Heart left ventricle (tissue), 16 donors: ENCODE results near the gene COMP. TPM values are rescaled to one million over a fixed set of nuclear protein-coding genes. Genes with fewer than 3 reads are reported as not detected.

Experiments used
- ATAC-seq, 4 donors: fragments of 200-7000 bp; cut with Tn5 transposase; one replicate each; pipeline ENCODE4 v1.9.1; 2020 to 2022; ENCODE audit warnings: moderate library complexity in 4 of 4, mild to moderate bottlenecking in 3 of 4, moderate number of reproducible peaks in 1 of 4
- DNase-seq, 5 donors: peaks; one replicate each; pipeline ENCODE4 v3.0.0-alpha.2; 2020
- H3K27ac ChIP-seq, 12 donors: fragments of 200-600 bp; sonication (generic) in 4 of 12; one replicate each; pipeline versions ENCODE4 v1.5.0 to v1.8.0; 2016 to 2022; ENCODE audit warnings: mild to moderate bottlenecking in 2 of 12
- H3K27me3 ChIP-seq, 9 donors: fragments of 200-600 bp; sonication (generic) in 2 of 9; one replicate each; pipeline versions ENCODE4 v1.5.1 to v1.8.0; 2016 to 2022; ENCODE audit warnings: mild to moderate bottlenecking in 3 of 9
- H3K36me3 ChIP-seq, 9 donors: fragments of 200-600 bp; sonication (generic) in 2 of 9; one replicate each; pipeline versions ENCODE4 v1.5.0 to v1.8.0; 2018 to 2022; ENCODE audit warnings: mild to moderate bottlenecking in 2 of 9
- H3K4me1 ChIP-seq, 12 donors: fragments of 200-600 bp; sonication (generic) in 4 of 12; one replicate each; pipeline versions ENCODE4 v1.5.0 to v1.8.0; 2016 to 2022; ENCODE audit warnings: mild to moderate bottlenecking in 3 of 12
- H3K4me3 ChIP-seq, 12 donors: fragments of 200-600 bp; sonication (generic) in 4 of 12; one replicate each; pipeline versions ENCODE4 v1.5.0 to v1.8.0; 2017 to 2022; ENCODE audit warnings: mild to moderate bottlenecking in 9 of 12, moderate library complexity in 4 of 12
- H3K9me3 ChIP-seq, 12 donors: fragments of 200-600 bp; sonication (generic) in 4 of 12; one replicate each; pipeline versions ENCODE4 v1.5.0 to v1.8.0; 2016 to 2022; ENCODE audit warnings: mild to moderate bottlenecking in 1 of 12
- CTCF ChIP-seq, 12 donors: fragments of 200-600 bp; sonication (generic) in 4 of 12; IDR thresholded peaks; one replicate each; pipeline versions ENCODE4 v1.5.0 to v1.8.0; 2018 to 2022; ENCODE audit warnings: antibody characterized with exemption in 12 of 12, mild to moderate bottlenecking in 5 of 12
- POLR2A ChIP-seq, 2 donors: fragments of 450-650 bp; IDR thresholded peaks; one replicate each; pipeline ENCODE4 v1.6.1; 2017; ENCODE audit warnings: antibody characterized with exemption in 2 of 2, mild to moderate bottlenecking in 2 of 2, moderate library complexity in 2 of 2
- WGBS, 4 donors: extraction: QIAGEN DNeasy Blood & Tissue Kit in 2 of 4; methylation state at CpG; one replicate each; pipeline versions ENCODE4 v1.1.5 to v1.1.7; 2013 to 2018; 5-methylcytosine and 5-hydroxymethylcytosine counted together
- intact Hi-C, 10 donors: fragments of 100-400 bp; cut with DNase I; formaldehyde crosslinking; loops; one replicate each; pipeline versions ENCODE4 v1.11.1 to v1.14.2; 2022
- polyA plus RNA-seq, 2 donors: library from polyadenylated mRNA; stranded (reverse); fragments of 200-250 nt; gene quantifications; one replicate each; pipeline ENCODE4 v1.2.3, GENCODE V29; 2013
- total RNA-seq, 9 donors: library from RNA; depleted of rRNA in 2 of 9; stranded (reverse); fragments of >200 nt in 2 of 9; fragmentation: NEBNext Ultra II Directional in 3 of 9; extraction: Animal tissue kit (Norgen Biotek cat#: 25700) in 3 of 9; gene quantifications; one replicate each; pipeline versions ENCODE4 v1.1.0 to v1.2.4, GENCODE V29; 2016 to 2023
- donor health status: ischemic (EF 13 %, LVEDD 7.1; RV severe dilation, severe dysfunction).
- donor health status: healthy with polysubstance abuse.
- donor health status: DM: no; HTN: yes; CAD: no.
- donor health status: DM: no; HTN: no; CAD: no.
- donor health status: ischemic (EF 25% LVEDD 6.9; RV normal size, moderate dysfunction).
- donor health status: ischemic (EF 25% LVEDD 5.7; RV mildly dilated, moderate dysfunction).
- donor health status: healthy.
- donor health status: DM: yes; HTN: yes; CAD: no.
- donor health status: ischemic (EF 35%, LVEDD 5.7; RV mildly dilated, moderate dysfunction).
- donor health status: nonischemic (EF 11% LVEDD 7.7; RV severe dilation, severe dysfunction).
- donor health status: DM: yes; HTN: yes; CAD: no.
- donor health status: PGD.
- donor health status: ischemic (EF 29% LVEDD 5.4; RV normal size, mild dysfunction).
- donor health status: nonischemic (EF 23%, LVEDD 6.1; RV moderate dilation, normal function).

Gene COMP
- total and polyA plus RNA-seq, 11 donors: 0.11 to 2.7 (median 0.46) TPM; not detected in 1

GRCh38 chr19:18750295-18750970, 40.7 kb downstream of the COMP start:
- Histone ChIP-seq H3K27me3 (no peaks in the 10 kb centered on the region), H3K9me3 (no peaks in the 10 kb centered on the region), H3K36me3 (peaks cover 0 to 43% (median 21%) of the 10 kb centered on the region in 9 donors), H3K4me3 (no peak overlapping the region), H3K4me1 (no peaks in the 10 kb centered on the region), H3K27ac (no peak overlapping the region)
- WGBS, 4 donors: 91 to 96% (median 95%) methylated on average over 16 to 19 of the region's 19 CpGs
- ATAC-seq: no peak
- no peak for DNase-seq
- TF ChIP-seq POLR2A (IDR thresholded peaks at IDR 0.05) (no peak), CTCF (IDR thresholded peaks at IDR 0.05) (no peak)
- intact Hi-C loops: no loop called here

- no peak for DNase-seq
- no peak overlapping the region for H3K27ac ChIP-seq
- peaks cover 0 to 38% (median 19%) of the 10 kb centered on the region in 9 donors for H3K36me3 ChIP-seq
- TF ChIP-seq CTCF (IDR thresholded peaks at IDR 0.05): no peak
- no peak for TF ChIP-seq POLR2A (IDR thresholded peaks at IDR 0.05)
- no peak overlapping the region for H3K4me3 ChIP-seq
- intact Hi-C loops: no loop called here
- no peak for ATAC-seq
- WGBS, 4 donors: 92 to 95% (median 93%) methylated on average over 23 of the region's 23 CpGs
- no peaks in the 10 kb centered on the region for H3K4me1 ChIP-seq
- H3K27me3 ChIP-seq: no peaks in the 10 kb centered on the region
- H3K9me3 ChIP-seq: no peaks in the 10 kb centered on the region
Observed at GRCh38 chr19:18749362-18750231, 41.5 kb downstream of the COMP start.

- no peak overlapping the region for H3K4me3 ChIP-seq
- no peak for DNase-seq
- peaks cover 0 to 16% (median 6%) of the 10 kb centered on the region in 9 donors for H3K36me3 ChIP-seq
- no peaks in the 10 kb centered on the region for H3K27me3 ChIP-seq
- H3K4me1 ChIP-seq: peaks cover 0 to 20% (median 18%) of the 10 kb centered on the region in 12 donors
- intact Hi-C loops: no loop called here
- H3K27ac ChIP-seq: no peak overlapping the region
- TF ChIP-seq CTCF (IDR thresholded peaks at IDR 0.05): no peak
- no peak for TF ChIP-seq POLR2A (IDR thresholded peaks at IDR 0.05)
- ATAC-seq: no peak
- WGBS, 4 donors: 70 to 80% (median 71%) methylated on average over 16 to 29 of the region's 29 CpGs
- H3K9me3 ChIP-seq: no peaks in the 10 kb centered on the region
Observed at GRCh38 chr19:18746401-18747325, 44.4 kb downstream of the COMP start.
